ENCODE measurements around the gene DPYSL3. TPM values are rescaled to one million over a fixed set of nuclear protein-coding genes. Genes with fewer than 3 reads are reported as not detected.

The DPYSL3 gene
- total RNA-seq, 2 donors from 2014 or later = not detected

DNA sequence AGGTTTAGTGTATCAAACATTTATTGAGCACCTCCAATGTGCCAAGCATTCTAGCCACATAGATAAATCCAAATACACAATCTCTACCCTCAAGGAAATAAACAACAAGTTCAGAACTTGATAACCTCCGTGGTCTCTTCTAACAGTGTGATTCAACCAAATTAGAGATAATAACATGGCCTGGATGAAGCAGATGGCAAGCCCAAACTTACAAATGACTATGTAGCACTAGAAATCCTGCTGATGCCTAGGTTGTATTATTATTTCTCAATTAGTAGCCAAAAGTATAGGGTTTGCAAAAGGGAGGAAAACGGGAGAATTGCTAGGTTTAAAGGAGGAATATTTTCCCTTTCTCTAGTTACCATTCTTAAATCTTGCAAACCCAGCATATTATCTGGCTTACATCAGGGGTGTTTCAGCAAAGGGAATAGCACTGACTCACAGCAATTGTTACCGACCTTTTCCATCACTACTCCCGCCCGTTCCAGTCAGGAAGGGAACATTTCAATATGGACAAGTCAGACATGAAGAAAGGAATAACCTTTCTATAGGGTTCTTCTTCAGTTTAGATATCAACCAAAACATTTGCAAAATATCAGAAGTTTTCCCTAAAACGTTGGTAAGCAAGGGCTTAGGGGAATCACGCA lies 2.3 kb downstream of the DPYSL3 start:
- Mint-ChIP-seq H3K36me3 (ENCODE audit: low read depth) (peaks cover 5% of the 10 kb centered on the region), H3K27ac (no peak overlapping the region), H3K27me3 (peaks cover 43% of the 10 kb centered on the region), H3K4me3 (no peak overlapping the region), H3K4me1 (peaks cover 4% of the 10 kb centered on the region)
- H3K9me3 ChIP-seq (ENCODE audit: control insufficient read depth, low read length, poor library complexity, severe bottlenecking) = no peaks in the 10 kb centered on the region
- no peak for ATAC-seq
- DNase-seq = no peak

DNA sequence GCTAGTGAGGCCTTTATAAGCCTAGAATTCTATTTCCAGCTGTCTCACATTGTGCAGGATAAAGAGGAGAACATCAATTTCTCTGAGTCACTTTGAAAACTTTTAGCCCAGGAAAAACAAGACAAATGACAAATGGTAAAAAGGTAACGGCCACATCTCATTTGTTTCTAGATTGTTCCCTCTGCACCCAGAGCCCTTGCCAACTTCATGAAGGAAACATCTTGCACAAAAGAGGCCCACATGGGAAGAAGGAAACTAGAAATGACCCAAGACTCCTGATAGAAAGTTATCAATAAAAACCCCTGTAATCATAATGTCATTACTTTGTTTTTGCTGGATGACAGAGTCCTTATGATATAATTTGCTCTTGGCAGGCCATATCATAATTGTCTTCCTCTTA lies 5.3 kb downstream of the DPYSL3 start:
- Mint-ChIP-seq H3K4me3 (no peak overlapping the region), H3K27ac (no peak overlapping the region), H3K4me1 (no peaks in the 10 kb centered on the region), H3K36me3 (ENCODE audit: low read depth) (no peaks in the 10 kb centered on the region), H3K27me3 (peaks cover 26% of the 10 kb centered on the region)
- ATAC-seq (no peak), DNase-seq (no peak)
- no peaks in the 10 kb centered on the region for H3K9me3 ChIP-seq (ENCODE audit: control insufficient read depth, low read length, poor library complexity, severe bottlenecking)

DNA sequence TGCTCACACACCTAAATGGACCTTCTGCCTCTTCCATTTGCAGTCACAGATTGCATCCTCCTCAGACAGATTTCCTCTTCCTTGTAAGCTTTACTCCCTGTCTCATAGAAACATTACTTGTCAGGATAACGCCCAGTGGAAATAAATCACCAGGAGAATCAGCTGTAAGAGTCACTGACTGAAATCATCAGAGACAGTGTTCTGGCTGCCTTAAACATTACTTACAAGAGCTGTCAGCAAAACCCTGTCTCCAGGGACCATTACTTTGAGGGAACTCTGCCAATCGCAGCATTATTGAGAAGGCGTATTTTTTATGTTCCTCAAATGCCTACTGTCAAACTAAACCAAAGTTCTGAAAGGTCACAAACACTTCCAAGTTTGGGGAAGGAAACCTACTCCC lies 5.9 kb downstream of the DPYSL3 start:
- Mint-ChIP-seq H3K4me3 (no peak overlapping the region), H3K4me1 (no peaks in the 10 kb centered on the region), H3K27ac (no peak overlapping the region), H3K27me3 (peaks cover 25% of the 10 kb centered on the region), H3K36me3 (ENCODE audit: low read depth) (no peaks in the 10 kb centered on the region)
- ATAC-seq (no peak), DNase-seq (no peak)
- H3K9me3 ChIP-seq (ENCODE audit: control insufficient read depth, low read length, poor library complexity, severe bottlenecking) = no peaks in the 10 kb centered on the region

DNA sequence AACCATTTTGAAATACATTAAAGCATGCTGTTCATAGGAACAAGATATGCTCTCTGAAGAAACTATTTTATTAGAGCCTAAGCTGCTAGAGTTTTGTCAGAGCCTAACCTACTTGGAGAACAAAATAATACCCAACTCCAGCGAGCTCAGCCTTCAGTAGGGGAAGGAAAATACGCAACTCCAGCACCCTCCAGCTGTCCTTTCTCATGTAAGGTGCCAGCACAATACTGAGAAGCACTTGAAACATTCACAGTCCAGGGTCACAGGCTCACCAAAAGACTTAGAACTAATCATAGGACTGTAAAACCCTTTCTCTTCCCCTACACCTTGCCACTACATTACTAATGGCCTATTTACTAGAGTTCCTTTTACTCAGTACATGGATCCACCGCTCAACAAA lies 18.9 kb downstream of the DPYSL3 start:
- Mint-ChIP-seq H3K36me3 (ENCODE audit: low read depth) (no peaks in the 10 kb centered on the region), H3K4me3 (no peak overlapping the region), H3K4me1 (no peaks in the 10 kb centered on the region), H3K27me3 (peaks cover 4% of the 10 kb centered on the region), H3K27ac (no peak overlapping the region)
- ATAC-seq (no peak), DNase-seq (no peak)
- H3K9me3 ChIP-seq (ENCODE audit: control insufficient read depth, low read length, poor library complexity, severe bottlenecking) = peaks cover 3% of the 10 kb centered on the region

DNA sequence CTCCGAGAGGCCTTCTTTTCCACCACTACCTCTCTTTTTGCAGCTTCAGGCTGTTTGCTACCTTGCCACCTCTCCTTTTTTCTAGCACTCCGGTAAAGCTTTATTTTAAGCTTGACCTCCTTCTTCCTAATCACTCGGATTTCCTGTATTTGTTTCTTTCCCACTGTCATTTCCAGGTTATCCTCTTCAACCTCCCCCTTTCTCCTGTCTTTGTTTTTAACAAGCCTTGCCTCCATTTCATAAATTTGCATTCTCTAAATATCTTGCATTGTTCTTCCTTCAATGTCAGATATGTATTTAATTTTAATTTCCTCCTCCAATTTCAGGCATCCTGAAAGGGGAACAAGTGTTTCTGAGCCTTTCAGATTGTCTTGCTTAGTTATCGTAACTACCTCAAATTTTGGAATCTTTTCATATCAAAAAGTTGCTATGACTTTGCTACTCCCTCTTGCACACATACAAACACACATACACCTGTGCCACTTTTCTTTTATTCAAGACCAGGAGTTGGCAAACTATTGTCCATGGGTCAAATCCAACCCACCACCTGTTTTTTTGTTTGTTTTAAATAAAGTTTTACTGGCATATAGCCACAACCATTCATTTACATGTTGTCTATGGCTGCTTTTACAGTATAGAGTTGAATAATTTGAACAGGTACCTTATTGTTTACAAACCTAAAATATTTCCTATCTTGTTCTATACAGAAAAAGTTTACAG lies 22.7 kb downstream of the DPYSL3 start:
- H3K4me1 Mint-ChIP-seq = no peaks in the 10 kb centered on the region

DNA sequence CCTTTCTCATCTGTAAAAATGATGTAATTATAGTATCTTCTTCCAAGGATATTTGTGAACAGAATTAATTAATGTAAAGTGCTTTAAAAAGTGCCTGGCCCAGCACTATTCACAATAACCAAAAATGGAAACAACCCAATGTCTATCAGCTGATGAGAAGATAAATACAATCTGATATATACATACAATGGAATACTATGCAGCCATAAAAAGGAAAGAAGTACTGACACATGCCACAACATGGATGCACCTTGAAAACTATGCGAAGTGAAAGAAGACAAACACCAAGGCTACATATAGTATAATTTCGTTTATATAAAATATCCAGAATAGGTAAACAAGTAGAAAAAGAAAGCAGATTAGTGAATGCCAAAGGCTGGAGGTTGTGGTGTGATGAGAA lies 24.1 kb downstream of the DPYSL3 start:
- peaks cover 14% of the 10 kb centered on the region for H3K27me3 Mint-ChIP-seq
- H3K27ac Mint-ChIP-seq = no peak overlapping the region
- no peaks in the 10 kb centered on the region for H3K36me3 Mint-ChIP-seq (ENCODE audit: low read depth)
- no peaks in the 10 kb centered on the region for H3K9me3 ChIP-seq (ENCODE audit: control insufficient read depth, low read length, poor library complexity, severe bottlenecking)
- no peak overlapping the region for H3K4me3 Mint-ChIP-seq
- no peaks in the 10 kb centered on the region for H3K4me1 Mint-ChIP-seq
- DNase-seq (no peak), ATAC-seq (no peak)

More for the DNA sequence above, 22.7 kb downstream of the DPYSL3 start:
- ATAC-seq (no peak), DNase-seq (no peak)
- Mint-ChIP-seq H3K36me3 (ENCODE audit: low read depth) (no peaks in the 10 kb centered on the region), H3K27ac (no peak overlapping the region), H3K4me3 (no peak overlapping the region), H3K27me3 (peaks cover 14% of the 10 kb centered on the region)
- peaks cover 3% of the 10 kb centered on the region for H3K9me3 ChIP-seq (ENCODE audit: control insufficient read depth, low read length, poor library complexity, severe bottlenecking)

DNA sequence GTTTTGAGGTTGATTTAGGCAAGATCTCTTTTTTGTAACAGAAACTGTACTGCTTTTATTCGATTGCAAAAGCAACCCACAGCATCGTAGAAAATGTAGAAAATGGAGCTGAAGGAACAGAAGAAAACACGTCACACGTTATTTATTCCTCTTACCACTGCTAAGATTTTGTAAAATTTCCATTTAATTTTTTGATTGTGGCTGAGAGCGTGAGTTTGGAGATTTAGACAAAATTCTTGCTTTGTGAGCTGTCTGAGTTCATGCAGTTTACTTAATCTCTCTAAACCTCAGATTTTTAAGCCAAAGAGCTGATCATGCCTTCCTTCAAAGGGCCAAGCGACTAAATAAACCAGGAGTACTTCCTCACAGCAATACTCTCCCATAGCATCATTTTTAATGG lies 24.8 kb downstream of the DPYSL3 start:
- DNase-seq (no peak), ATAC-seq (no peak)
- Mint-ChIP-seq H3K36me3 (ENCODE audit: low read depth) (no peaks in the 10 kb centered on the region), H3K27me3 (peaks cover 19% of the 10 kb centered on the region), H3K27ac (no peak overlapping the region), H3K4me1 (no peaks in the 10 kb centered on the region), H3K4me3 (no peak overlapping the region)
- H3K9me3 ChIP-seq (ENCODE audit: control insufficient read depth, low read length, poor library complexity, severe bottlenecking) = no peaks in the 10 kb centered on the region

DNA sequence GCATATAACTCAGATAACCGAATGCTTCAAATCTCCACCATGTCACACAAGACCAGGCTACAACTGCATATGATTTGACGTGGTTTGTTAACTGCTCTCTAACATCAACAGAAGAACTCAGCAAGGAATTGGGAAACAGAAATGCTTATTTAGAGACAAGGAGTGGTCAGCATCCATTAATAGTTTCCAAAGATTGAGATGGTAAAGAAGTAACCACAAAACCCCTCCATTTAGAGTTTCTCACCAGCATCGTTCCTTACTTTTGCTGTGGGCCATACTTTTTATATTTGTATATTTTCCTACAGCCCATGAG lies 25.2 kb downstream of the DPYSL3 start:
- H3K27ac Mint-ChIP-seq = no peak overlapping the region
- no peaks in the 10 kb centered on the region for H3K9me3 ChIP-seq (ENCODE audit: control insufficient read depth, low read length, poor library complexity, severe bottlenecking)
- H3K36me3 Mint-ChIP-seq (ENCODE audit: low read depth) = no peaks in the 10 kb centered on the region
- DNase-seq = no peak
- peaks cover 22% of the 10 kb centered on the region for H3K27me3 Mint-ChIP-seq
- H3K4me1 Mint-ChIP-seq = no peaks in the 10 kb centered on the region
- no peak overlapping the region for H3K4me3 Mint-ChIP-seq
- ATAC-seq = no peak

DNA sequence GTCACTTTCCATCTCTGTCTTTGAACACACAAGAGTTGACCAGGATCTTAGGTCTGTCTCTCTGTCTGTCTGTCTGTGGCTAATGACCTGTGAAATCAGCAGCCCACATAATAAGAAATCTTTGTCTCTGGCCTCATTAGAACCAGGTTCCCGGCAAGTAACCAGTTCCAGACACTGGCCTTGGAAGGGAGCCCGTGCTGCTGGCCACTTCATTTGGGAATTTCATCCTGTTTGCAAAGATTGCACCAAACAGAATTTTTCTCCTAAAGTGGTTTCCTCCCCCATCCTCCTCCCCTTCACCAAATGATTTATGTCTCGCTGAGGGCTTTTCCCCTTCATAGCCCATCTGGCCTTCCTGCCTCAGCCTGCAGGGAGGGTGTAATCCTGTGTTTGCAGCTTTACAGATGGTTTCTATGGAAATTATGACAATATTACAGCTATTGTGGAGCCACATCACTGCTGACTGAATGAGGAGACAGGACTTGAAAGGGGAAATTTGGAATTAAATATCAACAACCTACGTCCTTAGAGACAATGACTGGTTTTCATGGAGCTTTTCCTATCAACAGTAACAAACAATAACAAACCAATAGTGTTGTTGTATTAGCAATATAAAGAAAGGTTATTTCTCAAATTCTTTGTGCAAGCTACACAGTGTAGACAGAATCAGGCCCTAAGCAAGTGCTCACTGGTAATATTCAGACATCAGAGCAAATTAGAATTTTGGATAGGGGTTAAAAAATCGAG lies 25.7 kb downstream of the DPYSL3 start:
- peaks cover 25% of the 10 kb centered on the region for H3K27me3 Mint-ChIP-seq
- no peak overlapping the region for H3K4me3 Mint-ChIP-seq
- H3K9me3 ChIP-seq (ENCODE audit: control insufficient read depth, low read length, poor library complexity, severe bottlenecking) = no peaks in the 10 kb centered on the region
- DNase-seq (no peak), ATAC-seq (no peak)
- H3K4me1 Mint-ChIP-seq = peaks cover 2% of the 10 kb centered on the region
- H3K36me3 Mint-ChIP-seq (ENCODE audit: low read depth) = no peaks in the 10 kb centered on the region
- no peak overlapping the region for H3K27ac Mint-ChIP-seq

DNA sequence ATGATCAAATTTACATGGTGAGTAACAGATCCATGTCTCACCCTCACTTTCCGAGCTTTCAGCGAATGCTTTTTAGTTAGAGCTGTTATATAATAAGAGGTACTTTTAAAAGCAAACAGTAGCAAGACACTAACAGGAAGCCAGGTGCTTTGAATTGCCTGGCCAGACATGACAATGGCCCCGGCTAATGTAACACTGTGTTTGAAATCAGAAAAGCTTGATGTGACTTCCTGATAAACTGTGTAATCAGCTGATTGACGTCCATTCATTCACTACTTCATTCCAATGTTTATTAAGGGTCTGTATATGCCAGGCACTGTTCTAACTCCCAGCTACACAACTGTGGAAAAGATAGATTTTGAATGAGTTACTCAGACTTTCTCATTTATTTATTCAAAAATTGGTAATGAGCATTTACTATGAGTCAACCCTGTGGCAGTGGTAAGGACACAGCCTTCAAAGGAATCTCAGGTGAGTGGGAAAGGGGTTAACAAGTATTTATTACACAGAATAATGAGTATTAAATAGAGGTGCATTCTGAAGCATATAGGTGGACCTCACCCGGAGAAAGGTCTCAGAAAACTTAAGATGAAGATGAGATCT lies 26.6 kb downstream of the DPYSL3 start:
- ATAC-seq (no peak), DNase-seq (no peak)
- Mint-ChIP-seq H3K27ac (no peak overlapping the region), H3K4me1 (peaks cover 2% of the 10 kb centered on the region), H3K36me3 (ENCODE audit: low read depth) (no peaks in the 10 kb centered on the region), H3K27me3 (peaks cover 30% of the 10 kb centered on the region), H3K4me3 (no peak overlapping the region)
- H3K9me3 ChIP-seq (ENCODE audit: control insufficient read depth, low read length, poor library complexity, severe bottlenecking) = no peaks in the 10 kb centered on the region

DNA sequence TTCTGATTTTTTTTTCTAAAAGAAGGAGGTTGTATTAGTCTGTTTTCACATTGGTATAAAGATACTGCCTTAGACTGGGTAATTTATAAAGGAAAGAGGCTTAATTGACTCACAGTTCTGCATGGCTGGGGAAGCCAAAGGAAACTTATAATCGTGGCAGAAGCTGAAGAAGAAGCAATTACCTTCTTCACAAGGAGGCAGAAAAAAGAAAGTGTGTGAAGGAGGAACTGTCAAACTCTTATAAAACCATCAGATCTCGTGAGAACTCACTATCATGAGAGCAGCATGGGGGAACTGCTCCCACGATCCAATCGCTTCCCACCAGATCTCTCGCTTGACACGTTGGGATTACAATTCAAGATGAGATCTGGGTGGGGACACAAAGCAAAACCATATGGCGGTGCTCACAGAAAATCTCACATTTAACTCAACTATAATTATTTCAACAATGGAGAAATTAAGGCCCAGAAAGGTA lies 27.1 kb downstream of the DPYSL3 start:
- ATAC-seq (no peak), DNase-seq (no peak)
- peaks cover 2% of the 10 kb centered on the region for H3K4me1 Mint-ChIP-seq
- no peaks in the 10 kb centered on the region for H3K36me3 Mint-ChIP-seq (ENCODE audit: low read depth)
- H3K4me3 Mint-ChIP-seq = no peak overlapping the region
- no peak overlapping the region for H3K27ac Mint-ChIP-seq
- no peaks in the 10 kb centered on the region for H3K9me3 ChIP-seq (ENCODE audit: control insufficient read depth, low read length, poor library complexity, severe bottlenecking)
- peaks cover 35% of the 10 kb centered on the region for H3K27me3 Mint-ChIP-seq

DNA sequence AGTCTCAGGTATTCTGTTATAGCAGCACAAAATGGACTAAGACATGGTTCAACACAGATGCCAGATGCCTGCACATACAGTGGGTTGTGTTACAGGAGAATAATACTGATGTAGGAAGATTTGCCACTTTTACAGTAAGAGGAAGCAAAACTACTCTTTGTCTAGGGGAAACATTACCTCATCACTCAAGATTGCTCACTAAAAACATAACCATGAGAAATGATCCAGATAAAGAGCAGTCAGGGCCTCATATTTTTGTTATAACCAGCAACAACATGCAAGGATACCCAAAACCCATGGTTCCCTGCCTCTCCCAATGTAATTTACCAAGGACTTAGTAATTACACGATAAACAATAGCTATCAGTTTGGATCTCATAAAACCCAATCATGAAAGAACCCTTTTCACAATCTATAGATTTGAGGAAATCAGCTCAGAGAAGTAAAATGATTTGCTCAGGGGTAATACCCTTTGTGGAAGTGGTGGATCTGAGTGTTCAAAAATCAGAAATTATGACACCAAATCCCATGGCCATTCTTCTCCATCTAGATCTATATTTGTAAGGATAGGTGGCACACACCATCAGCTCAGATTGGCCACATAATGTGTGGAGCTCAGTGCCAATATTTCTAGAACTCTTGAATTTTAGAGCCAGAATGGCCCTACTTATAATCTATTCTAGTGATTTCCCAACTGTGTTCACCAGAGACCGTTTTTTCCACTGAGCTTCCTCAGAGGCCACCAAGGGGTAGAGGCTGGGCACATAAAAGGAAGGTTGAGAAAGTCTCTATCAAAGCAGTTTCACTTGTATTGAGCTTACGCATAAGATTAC lies 27.8 kb downstream of the DPYSL3 start:
- no peak overlapping the region for H3K4me3 Mint-ChIP-seq

DNA sequence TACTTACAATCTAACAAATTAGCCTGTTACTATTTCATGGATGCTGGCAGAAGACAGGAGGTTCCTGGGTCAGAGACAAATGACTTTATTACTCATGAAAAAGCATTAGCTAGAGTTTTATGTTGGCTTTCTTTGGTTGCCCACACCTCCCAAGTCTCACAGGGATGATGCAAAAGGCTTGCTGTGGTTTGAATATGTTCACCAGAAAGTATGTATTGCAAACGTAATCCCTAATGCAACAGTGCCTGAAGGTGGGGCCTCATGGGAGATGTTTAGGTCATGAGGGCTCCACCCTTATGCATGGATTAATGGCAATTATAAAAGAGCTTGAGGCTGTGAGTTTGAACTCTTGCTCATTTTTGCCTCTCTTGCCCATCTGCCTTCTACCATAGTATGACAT lies 28.5 kb downstream of the DPYSL3 start:
- Mint-ChIP-seq H3K4me1 (peaks cover 2% of the 10 kb centered on the region), H3K4me3 (no peak overlapping the region), H3K27me3 (peaks cover 35% of the 10 kb centered on the region), H3K36me3 (ENCODE audit: low read depth) (no peaks in the 10 kb centered on the region), H3K27ac (no peak overlapping the region)
- DNase-seq = no peak
- no peak for ATAC-seq
- no peaks in the 10 kb centered on the region for H3K9me3 ChIP-seq (ENCODE audit: control insufficient read depth, low read length, poor library complexity, severe bottlenecking)

More for the DNA sequence above, 27.8 kb downstream of the DPYSL3 start:
- DNase-seq = no peak
- Mint-ChIP-seq H3K27me3 (peaks cover 35% of the 10 kb centered on the region), H3K36me3 (ENCODE audit: low read depth) (no peaks in the 10 kb centered on the region), H3K27ac (no peak overlapping the region), H3K4me1 (peaks cover 2% of the 10 kb centered on the region)
- no peaks in the 10 kb centered on the region for H3K9me3 ChIP-seq (ENCODE audit: control insufficient read depth, low read length, poor library complexity, severe bottlenecking)
- no peak for ATAC-seq

Measured in T-helper 17 cell (primary cell).